GM18520 (cell line): ENCODE data around the gene SCEL.

Source experiments
- ATAC-seq: cut with Tn5 transposase; IDR thresholded peaks from one replicate; pipeline ENCODE4 v1.9.1; 2021; ENCODE audit not compliant: unreplicated experiment

SCEL gene

GRCh38 chr13:77521595-77522367, 13.7 kb upstream of the SCEL start:
- no peak for ATAC-seq

- no peak for ATAC-seq
Observed at GRCh38 chr13:77522444-77522843, 13.1 kb upstream of the SCEL start.

- no peak for ATAC-seq
Observed at GRCh38 chr13:77523386-77523785, 12.1 kb upstream of the SCEL start.

- ATAC-seq, result no peak
Observed at GRCh38 chr13:77523834-77524728, 11.4 kb upstream of the SCEL start.

GRCh38 chr13:77528414-77528813, 7.1 kb upstream of the SCEL start:
- ATAC-seq, result no peak

GRCh38 chr13:77528834-77529500, 6.5 kb upstream of the SCEL start:
- ATAC-seq, result peak; percentile 75

- no peak for ATAC-seq
Observed at GRCh38 chr13:77529501-77529840, 6.0 kb upstream of the SCEL start.

GRCh38 chr13:77530875-77531274, 4.6 kb upstream of the SCEL start:
- ATAC-seq, result no peak

- ATAC-seq, result no peak
Observed at GRCh38 chr13:77532983-77533382, 2.5 kb upstream of the SCEL start.

GRCh38 chr13:77533875-77534788, 1.4 kb upstream of the SCEL start:
- ATAC-seq, result no peak

- ATAC-seq, result no peak
Observed at GRCh38 chr13:77536358-77536757, 852 bp downstream of the SCEL start.

GRCh38 chr13:77537289-77537919, 1.9 kb downstream of the SCEL start:
- no peak for ATAC-seq

GRCh38 chr13:77543711-77544110, 8.2 kb downstream of the SCEL start:
- no peak for ATAC-seq

- ATAC-seq, result no peak
Observed at GRCh38 chr13:77544355-77544754, 8.8 kb downstream of the SCEL start.

GRCh38 chr13:77544758-77545338, 9.3 kb downstream of the SCEL start:
- ATAC-seq, result no peak

GRCh38 chr13:77545626-77546412, 10.3 kb downstream of the SCEL start:
- ATAC-seq, result no peak

GRCh38 chr13:77548095-77548494, 12.6 kb downstream of the SCEL start:
- no peak for ATAC-seq

GRCh38 chr13:77548594-77548993, 13.1 kb downstream of the SCEL start:
- no peak for ATAC-seq

- ATAC-seq, result no peak
Observed at GRCh38 chr13:77554069-77554468, 18.6 kb downstream of the SCEL start.
